GM19467 (cell line): ENCODE data around the gene RALGDS.

Source experiments
- ATAC-seq: cut with Tn5 transposase; IDR thresholded peaks from one replicate; pipeline ENCODE4 v1.9.1; 2021; ENCODE audit warnings: mild to moderate bottlenecking, moderate library complexity; ENCODE audit not compliant: unreplicated experiment

The RALGDS gene

DNA sequence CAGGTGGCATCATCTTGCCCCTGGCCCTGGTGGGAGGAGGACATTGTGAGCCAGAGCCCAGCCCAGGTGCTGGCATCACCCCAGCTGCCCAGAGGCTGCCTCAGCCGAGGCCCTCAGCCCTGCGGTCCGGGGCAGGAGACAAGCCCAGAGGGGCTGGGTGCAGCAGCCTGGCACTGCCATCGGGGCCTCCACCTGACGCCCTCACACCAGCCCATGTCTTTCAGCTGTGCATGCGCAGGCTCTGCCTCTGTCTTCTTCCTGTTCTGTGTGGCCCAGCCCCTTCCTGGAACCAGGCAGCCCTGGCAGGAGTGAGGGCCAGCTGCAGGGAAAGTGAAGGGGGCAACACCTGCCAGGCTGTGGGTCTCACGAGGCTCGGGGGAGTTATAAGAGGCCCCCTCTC lies 64.0 kb downstream of the RALGDS start:
- no peak for ATAC-seq

DNA sequence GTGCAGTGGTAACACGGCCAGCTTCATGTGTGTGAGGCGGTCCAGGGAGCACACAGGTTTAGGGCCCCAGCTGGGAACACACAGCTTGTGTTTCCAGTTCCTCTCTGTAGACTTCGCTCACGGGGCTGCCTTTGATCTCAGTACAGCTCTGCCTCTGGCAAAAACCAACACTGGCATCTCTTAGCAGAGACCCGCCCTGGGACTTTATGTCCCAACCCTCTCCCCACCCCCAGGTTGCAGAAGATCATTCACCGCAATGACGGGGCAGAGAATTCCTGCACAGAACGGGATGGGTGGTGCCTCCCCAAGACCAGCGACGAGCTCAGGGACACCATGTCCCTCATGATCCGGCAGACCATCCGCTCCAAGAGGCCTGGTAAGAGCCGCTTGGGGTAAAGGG lies 64.5 kb downstream of the RALGDS start:
- no peak for ATAC-seq

GRCh38 chr9:133055788-133056420 lies 65.1 kb downstream of the RALGDS start:
- ATAC-seq, result no peak

GRCh38 chr9:133054966-133055365 lies 66.1 kb downstream of the RALGDS start:
- ATAC-seq, result no peak

DNA sequence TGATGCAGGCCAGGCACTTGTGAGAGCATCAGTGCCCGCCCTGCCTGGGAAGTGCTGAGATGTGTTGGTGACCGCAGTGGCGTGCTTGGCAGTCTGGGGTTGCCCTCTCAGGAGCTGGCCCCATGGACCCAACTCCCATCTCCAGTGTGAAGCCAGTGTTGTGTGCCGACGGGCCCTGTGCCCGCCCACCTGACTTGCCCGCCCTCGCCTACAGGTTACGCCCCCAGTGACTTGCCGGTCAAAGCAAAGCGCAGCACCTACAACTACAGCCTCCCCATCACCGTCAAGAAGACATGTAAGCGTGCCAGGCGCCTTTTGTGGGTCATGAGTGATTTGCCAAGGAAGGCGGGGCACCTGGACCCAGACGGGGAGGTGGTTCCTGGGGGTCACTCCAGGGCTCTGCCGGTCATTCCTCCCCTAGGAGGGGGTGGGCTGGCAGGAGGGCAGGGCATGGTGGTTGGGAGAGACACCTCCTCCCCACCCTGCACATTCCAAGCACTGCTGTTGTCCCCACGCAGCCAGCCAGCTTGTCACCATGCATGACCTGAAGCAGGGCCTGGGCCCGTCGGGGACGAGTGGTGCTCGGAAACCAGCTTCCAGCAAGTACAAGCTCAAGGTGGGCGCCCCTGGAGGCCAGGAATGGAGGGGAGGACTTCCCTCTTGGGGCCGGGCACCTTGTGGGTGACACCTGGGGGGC lies 66.7 kb downstream of the RALGDS start:
- no peak for ATAC-seq

DNA sequence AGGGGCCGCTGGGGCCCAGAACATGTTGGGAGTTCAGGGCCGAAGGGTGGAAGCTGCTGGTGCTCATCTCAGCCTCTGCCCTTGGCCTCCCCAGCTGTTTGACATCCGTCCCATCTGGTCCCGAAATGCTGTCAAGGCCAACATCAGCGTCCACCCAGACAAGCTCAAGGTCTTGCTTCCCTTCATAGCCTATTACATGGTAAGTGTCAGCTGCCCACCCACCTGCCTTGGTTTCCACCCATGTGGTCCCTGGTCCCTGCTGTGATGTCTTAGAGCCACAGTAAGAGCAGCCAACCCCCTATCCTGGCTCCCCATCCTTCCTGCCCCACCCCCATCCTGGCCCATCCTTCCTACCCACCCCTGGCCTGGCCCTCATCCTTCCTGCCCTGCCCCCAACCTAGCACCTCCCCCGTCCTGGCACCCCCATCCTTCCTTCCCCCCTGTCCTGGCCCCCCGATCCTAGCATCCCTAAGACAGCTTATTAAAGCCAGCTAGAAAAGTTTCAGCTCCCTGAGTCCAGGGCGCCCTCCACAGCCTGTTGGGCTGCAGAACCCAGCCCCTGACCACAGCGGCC lies 69.0 kb downstream of the RALGDS start:
- no peak for ATAC-seq

DNA sequence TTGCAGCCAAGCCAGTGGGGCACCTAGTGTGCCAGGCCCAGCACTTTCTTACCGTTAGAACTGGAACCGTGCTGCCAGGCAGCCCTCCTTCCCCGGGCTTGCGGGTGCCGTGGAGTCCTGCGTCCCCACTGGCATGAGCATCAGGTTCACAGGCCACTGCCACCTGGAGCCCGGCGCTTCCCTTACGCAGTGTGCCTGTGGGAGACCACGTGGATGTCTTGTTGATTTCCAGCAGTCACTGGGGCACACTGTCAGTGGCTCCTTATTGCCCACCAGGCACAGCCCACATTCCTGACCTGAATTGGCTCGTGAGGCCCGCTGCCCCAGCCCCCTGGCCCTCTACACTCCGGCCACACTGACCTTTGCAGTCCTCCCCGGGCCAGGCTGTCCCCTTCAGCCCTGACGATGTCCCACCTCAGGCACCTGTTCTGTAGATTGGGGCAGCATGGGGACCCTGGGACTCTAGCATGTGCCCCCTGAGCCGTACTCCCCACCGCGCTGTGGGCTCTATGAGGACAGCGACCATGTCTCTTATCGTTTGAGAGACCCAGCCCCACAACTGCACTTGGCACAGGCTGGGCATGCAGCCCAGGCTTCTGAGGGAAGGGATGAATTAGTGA lies 69.6 kb downstream of the RALGDS start:
- no peak for ATAC-seq

DNA sequence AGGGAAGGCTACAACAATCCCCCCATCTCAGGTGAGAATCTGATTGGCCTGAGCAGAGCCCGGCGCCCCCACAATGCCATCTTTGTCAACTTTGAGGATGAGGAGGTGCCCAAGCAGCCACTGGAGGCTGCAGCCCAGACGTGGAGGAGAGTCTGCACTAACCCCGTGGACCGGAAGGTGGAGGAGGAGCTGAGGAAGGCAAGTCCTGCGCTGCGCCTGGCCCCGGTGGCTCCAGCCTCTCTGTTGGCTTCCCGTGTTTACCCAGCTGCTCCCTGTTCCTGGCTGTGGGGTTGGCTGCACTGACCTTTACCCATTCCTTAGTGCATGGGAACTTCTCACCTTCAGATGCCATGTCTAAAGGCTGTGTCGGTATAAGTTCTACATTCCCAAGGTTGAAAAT lies 70.3 kb downstream of the RALGDS start:
- ATAC-seq, result no peak

- ATAC-seq, result no peak
These were observed 70.9 kb downstream of the RALGDS start for GRCh38 chr9:133050142-133050541.

GRCh38 chr9:133049043-133049442 lies 72.0 kb downstream of the RALGDS start:
- no peak for ATAC-seq

- ATAC-seq, result no peak
These were observed 72.4 kb downstream of the RALGDS start for GRCh38 chr9:133048595-133048994.
